HCT116 (cell line): ENCODE measurements around the gene FSTL4. TPM values are rescaled to one million over a fixed set of nuclear protein-coding genes. Genes with fewer than 3 reads are reported as not detected.

Source experiments
- ATAC-seq: fragments of 200-7000 bp; cut with Tn5 transposase; 2 replicates; pipeline ENCODE4 v1.9.1; 2020; ENCODE audit warnings: mild to moderate bottlenecking, moderate library complexity
- BruUV-seq: library from RNA; stranded (reverse); fragments of 400-500 nt; replicated peaks from 2 replicates; lab custom pipeline; 2021; lab: Mats Ljungman, UMichigan
- CTCF ChIA-PET: fragments of 300-600 bp; sonication (Branson Sonifier 250); formaldehyde crosslinking; loops from one replicate; lab custom pipeline; 2021; ENCODE audit warnings: antibody characterized with exemption; lab: Charles Lee
- POLR2A ChIA-PET: fragments of 300-600, 350-600 bp; sonication (Branson Sonifier 250); formaldehyde crosslinking; loops from one replicate; lab custom pipeline; 2021; ENCODE audit warnings: antibody characterized with exemption; lab: Charles Lee
- RAD21 ChIA-PET, 2 experiments: fragments of 300-600 bp; sonication (Branson Sonifier 250); formaldehyde crosslinking; loops; one replicate each; lab custom pipeline; 2023; ENCODE audit warnings: low total read pairs in 2 of 2; ENCODE audit not compliant: uncharacterized antibody in 2 of 2, unreplicated experiment in 2 of 2, low non-redundant PET in 1 of 2; lab: Charles Lee
- DNase-seq: peaks from one replicate; pipeline ENCODE4 v3.0.0-alpha.2; 2010; ENCODE audit warnings: low read depth, low spot score
- H2AFZ ChIP-seq: fragments of 200-600 bp; shearing (Covaris generic), sonication (generic); 2 replicates; pipeline ENCODE4 v1.6.1; 2017; ENCODE audit warnings: low read depth, mixed run types, mixed read lengths, antibody characterized with exemption, low read length; ENCODE audit not compliant: poor library complexity, severe bottlenecking
- H3K27ac ChIP-seq: 2 replicates; pipeline ENCODE4 v1.5.1; 2012; ENCODE audit warnings: low read depth, low read length
- H3K27me3 ChIP-seq: fragments of 200-600 bp; sonication (generic); 2 replicates; pipeline ENCODE4 v1.6.1; 2016; ENCODE audit warnings: mixed run types, low read length, mixed read lengths; ENCODE audit not compliant: insufficient read depth
- H3K36me3 ChIP-seq, 2 experiments: fragments of 200-500 bp in 1 of 2; fragments of 200-600 bp in 1 of 2; sonication (Bioruptor generic) in 1 of 2; sonication (generic) in 1 of 2; 2 replicates each; pipeline versions ENCODE4 v1.5.1 to v1.6.1; 2014 to 2016; ENCODE audit warnings: low read length in 2 of 2, inconsistent platforms in 1 of 2, mixed read lengths in 1 of 2, mixed run types in 1 of 2; ENCODE audit not compliant: insufficient read depth in 2 of 2, control insufficient read depth in 1 of 2
- H3K4me1 ChIP-seq, 2 experiments: fragments of 200-600 bp in 1 of 2; sonication (generic) in 1 of 2; 2 replicates each; pipeline versions ENCODE4 v1.5.1 to v1.6.1; 2012 to 2017; ENCODE audit warnings: low read length in 2 of 2, inconsistent platforms in 1 of 2, mild to moderate bottlenecking in 1 of 2, mixed read lengths in 1 of 2, mixed run types in 1 of 2, moderate library complexity in 1 of 2; ENCODE audit not compliant: insufficient read depth in 2 of 2, control insufficient read depth in 1 of 2
- H3K4me2 ChIP-seq: fragments of 200-600 bp; sonication (generic); 2 replicates; pipeline ENCODE4 v1.6.1; 2017; ENCODE audit warnings: mixed run types, low read length, mixed read lengths
- H3K4me3 ChIP-seq, 2 experiments: fragments of 200-600 bp in 1 of 2; sonication (generic) in 1 of 2; replicated peaks in 1 of 2; 2 replicates each; pipeline ENCODE4 v1.5.1; 2011 to 2016; ENCODE audit warnings: low read length in 2 of 2, control low read depth in 1 of 2, low read depth in 1 of 2, mild to moderate bottlenecking in 1 of 2, mixed read lengths in 1 of 2, mixed run types in 1 of 2
- H3K79me2 ChIP-seq: fragments of 200-600 bp; sonication (generic); 2 replicates; pipeline ENCODE4 v1.6.1; 2017; ENCODE audit warnings: mild to moderate bottlenecking, mixed run types, low read length, moderate library complexity, mixed read lengths; ENCODE audit not compliant: insufficient read depth
- H3K9ac ChIP-seq: fragments of 200-600 bp; sonication (generic); 2 replicates; pipeline ENCODE4 v1.6.1; 2016; ENCODE audit warnings: low read length, mixed read lengths
- H3K9me2 ChIP-seq: fragments of 200-600 bp; sonication (generic), shearing (Covaris generic); 2 replicates; pipeline ENCODE4 v1.6.1; 2017; ENCODE audit warnings: mixed run types, mild to moderate bottlenecking, moderate library complexity; ENCODE audit not compliant: insufficient read depth
- H3K9me3 ChIP-seq, 2 experiments: fragments of 200-500 bp in 1 of 2; fragments of 200-600 bp in 1 of 2; sonication (Bioruptor generic) in 1 of 2; sonication (generic) in 1 of 2; 2 replicates each; pipeline ENCODE4 v1.6.1; 2014 to 2017; ENCODE audit warnings: low read length in 2 of 2, mixed read lengths in 2 of 2, inconsistent platforms in 1 of 2, low read depth in 1 of 2, mild to moderate bottlenecking in 1 of 2, mixed run types in 1 of 2, moderate library complexity in 1 of 2; ENCODE audit not compliant: control insufficient read depth in 1 of 2, insufficient read depth in 1 of 2
- H4K20me1 ChIP-seq: fragments of 200-600 bp; sonication (generic), shearing (Covaris generic); 2 replicates; pipeline ENCODE4 v1.6.1; 2017; ENCODE audit warnings: mixed run types, mild to moderate bottlenecking, moderate library complexity; ENCODE audit not compliant: insufficient read depth
- CBX3 ChIP-seq: IDR thresholded peaks from 2 replicates; pipeline ENCODE4 v1.6.1; 2012; ENCODE audit warnings: low read depth
- ELF1 ChIP-seq: IDR thresholded peaks from 2 replicates; pipeline ENCODE4 v1.6.1; 2012; ENCODE audit warnings: low read depth, borderline replicate concordance
- EZH2 ChIP-seq: fragments of 200-600 bp; sonication (generic); IDR thresholded peaks from 2 replicates; pipeline ENCODE4 v1.6.1; 2017; ENCODE audit warnings: antibody characterized with exemption, mixed run types
- FOSL1 ChIP-seq: IDR thresholded peaks from 2 replicates; pipeline ENCODE4 v1.6.1; 2012; ENCODE audit warnings: low read depth
- JUND ChIP-seq: IDR thresholded peaks from 2 replicates; pipeline ENCODE4 v1.6.1; 2012
- RAD21 ChIP-seq: IDR thresholded peaks from 2 replicates; pipeline ENCODE4 v1.6.1; 2012; ENCODE audit warnings: low read depth, mild to moderate bottlenecking
- SIN3A ChIP-seq: IDR thresholded peaks from 2 replicates; pipeline ENCODE4 v1.6.1; 2012; ENCODE audit warnings: low read depth
- SP1 ChIP-seq: IDR thresholded peaks from 2 replicates; pipeline ENCODE4 v1.6.1; 2012; ENCODE audit warnings: low read depth
- TCF7L2 ChIP-seq: IDR thresholded peaks from 2 replicates; pipeline ENCODE4 v1.7.0; 2011; ENCODE audit warnings: borderline replicate concordance, inconsistent platforms; ENCODE audit not compliant: insufficient read depth, insufficient read length; ENCODE audit errors: extremely low read depth
- ZFX ChIP-seq: fragments of 450-650 bp; IDR thresholded peaks from 2 replicates; pipeline ENCODE4 v1.6.1; 2017
- ZNF274 ChIP-seq: fragments of 200-500 bp; sonication (Bioruptor generic); IDR thresholded peaks from 2 replicates; pipeline ENCODE4 v1.6.1; 2014; ENCODE audit warnings: mild to moderate bottlenecking, low read depth, low read length, inconsistent platforms
- intact Hi-C: fragments of 100-400 bp; cut with micrococcal nuclease; formaldehyde crosslinking; loops from 2 replicates; pipeline ENCODE4 v1.10.0; 2022
- total RNA-seq: library from RNA; stranded (reverse); gene quantifications from one replicate; pipeline ENCODE4 v1.2.1, GENCODE V29; 2021; ENCODE audit not compliant: unreplicated experiment
- TF ChIP-seq, protein P1 (sequence below): IDR thresholded peaks from 2 replicates; pipeline ENCODE4 v1.6.1; 2011; ENCODE audit warnings: mild to moderate bottlenecking, low read length, moderate library complexity; ENCODE audit not compliant: insufficient replicate concordance; ENCODE audit errors: extremely low read depth
- TF ChIP-seq, protein P2 (sequence below): IDR thresholded peaks from 2 replicates; pipeline ENCODE4 v1.6.1; 2012
- TF ChIP-seq, protein P3 (sequence below): IDR thresholded peaks from 2 replicates; pipeline ENCODE4 v1.6.1; 2012; ENCODE audit warnings: low read depth
- TF ChIP-seq, protein P4 (sequence below): IDR thresholded peaks from 2 replicates; pipeline ENCODE4 v1.6.1; 2012

FSTL4 gene
- total RNA-seq, 1 experiment from 2014 or later: 0.37 TPM

DNA sequence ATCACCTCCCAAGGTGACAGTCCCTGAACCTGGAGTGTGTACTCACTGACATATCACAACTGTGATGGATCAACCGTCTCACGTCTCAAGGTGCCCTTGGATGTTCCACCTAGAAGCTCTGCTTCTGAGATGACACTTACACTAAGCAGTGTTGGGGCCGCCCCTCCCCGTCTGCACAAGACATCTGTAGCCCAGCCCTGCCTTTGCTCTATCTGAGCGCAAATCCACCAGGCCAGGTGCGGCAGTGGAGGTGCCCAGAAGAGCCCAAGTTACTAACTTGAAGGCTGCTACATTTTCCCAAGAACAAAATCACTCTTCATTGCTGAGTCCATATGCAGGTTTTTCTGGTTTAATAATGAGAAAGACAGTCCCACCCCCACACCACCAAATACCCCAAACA lies 148.3 kb downstream of the FSTL4 start:
- TF ChIP-seq SIN3A (no peak), FOSL1 (no peak), ZNF274 (no peak), SP1 (no peak)
- TF ChIP-seq, protein P1, sequence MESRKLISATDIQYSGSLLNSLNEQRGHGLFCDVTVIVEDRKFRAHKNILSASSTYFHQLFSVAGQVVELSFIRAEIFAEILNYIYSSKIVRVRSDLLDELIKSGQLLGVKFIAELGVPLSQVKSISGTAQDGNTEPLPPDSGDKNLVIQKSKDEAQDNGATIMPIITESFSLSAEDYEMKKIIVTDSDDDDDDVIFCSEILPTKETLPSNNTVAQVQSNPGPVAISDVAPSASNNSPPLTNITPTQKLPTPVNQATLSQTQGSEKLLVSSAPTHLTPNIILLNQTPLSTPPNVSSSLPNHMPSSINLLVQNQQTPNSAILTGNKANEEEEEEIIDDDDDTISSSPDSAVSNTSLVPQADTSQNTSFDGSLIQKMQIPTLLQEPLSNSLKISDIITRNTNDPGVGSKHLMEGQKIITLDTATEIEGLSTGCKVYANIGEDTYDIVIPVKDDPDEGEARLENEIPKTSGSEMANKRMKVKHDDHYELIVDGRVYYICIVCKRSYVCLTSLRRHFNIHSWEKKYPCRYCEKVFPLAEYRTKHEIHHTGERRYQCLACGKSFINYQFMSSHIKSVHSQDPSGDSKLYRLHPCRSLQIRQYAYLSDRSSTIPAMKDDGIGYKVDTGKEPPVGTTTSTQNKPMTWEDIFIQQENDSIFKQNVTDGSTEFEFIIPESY: no peak
- TF ChIP-seq, protein P2, sequence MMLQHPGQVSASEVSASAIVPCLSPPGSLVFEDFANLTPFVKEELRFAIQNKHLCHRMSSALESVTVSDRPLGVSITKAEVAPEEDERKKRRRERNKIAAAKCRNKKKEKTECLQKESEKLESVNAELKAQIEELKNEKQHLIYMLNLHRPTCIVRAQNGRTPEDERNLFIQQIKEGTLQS: no peak
- CTCF ChIA-PET: no interaction called here
- ATAC-seq: no peak
- RAD21 ChIA-PET: no interaction called here
- Histone ChIP-seq H4K20me1 (no peaks in the 10 kb centered on the region), H3K27ac (no peak overlapping the region), H2AFZ (no peak overlapping the region), H3K9ac (no peak overlapping the region), H3K4me3 (no peak overlapping the region), H3K4me1 (no peaks in the 10 kb centered on the region), H3K9me3 (no peaks in the 10 kb centered on the region), H3K79me2 (no peaks in the 10 kb centered on the region), H3K9me2 (no peaks in the 10 kb centered on the region), H3K4me2 (no peak overlapping the region), H3K36me3 (no peaks in the 10 kb centered on the region), H3K27me3 (peaks cover 4% of the 10 kb centered on the region; the same call in 1 of the 2 replicates)
- BruUV-seq: no TSS peak
- intact Hi-C loops: no loop called here
- POLR2A ChIA-PET: no interaction called here
- no peak for DNase-seq

DNA sequence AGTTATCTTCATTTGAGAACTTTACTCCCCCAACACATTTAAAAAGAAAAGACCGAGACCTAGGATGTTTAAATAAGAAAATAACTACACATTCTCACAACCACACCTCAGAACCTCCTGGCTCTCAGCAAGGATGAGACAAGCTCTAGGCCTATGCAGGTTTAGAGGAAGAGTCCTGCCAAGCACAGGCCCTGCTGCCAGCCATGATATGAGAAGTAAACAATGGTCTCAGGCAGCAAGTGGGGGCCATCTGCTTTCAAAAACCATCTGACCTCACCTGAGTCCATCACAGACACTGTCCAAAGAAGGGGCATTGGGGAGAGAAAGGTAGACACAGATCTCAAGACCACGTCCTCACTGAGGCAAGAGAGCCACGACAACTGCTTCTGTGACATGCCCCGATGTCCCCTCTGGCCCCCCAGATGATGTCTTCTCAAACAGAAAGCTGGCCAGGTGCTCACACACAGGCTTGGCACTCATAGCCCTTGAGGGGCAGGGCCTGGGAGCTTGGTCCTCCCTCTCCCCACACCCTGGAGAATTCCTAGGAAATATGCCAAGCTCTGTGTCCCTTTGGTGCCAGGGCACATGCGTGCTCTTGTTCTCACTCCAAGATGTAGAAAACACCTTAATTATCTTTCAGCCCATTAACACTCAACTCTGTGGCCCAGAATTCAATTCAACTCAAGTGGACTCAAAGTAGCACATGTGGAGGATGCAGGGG lies 150.4 kb downstream of the FSTL4 start:
- no TSS peak for BruUV-seq
- no peak overlapping the region for H3K4me3 ChIP-seq
- ChIA-PET RAD21 (no interaction called here), POLR2A (no interaction called here), CTCF (interaction anchor here (1.7 to 2.3 kb wide), 2 partner anchors 38 to 146 kb away, joined by 5 to 7 read pairs; no protein-coding TSS in a partner anchor)
- no peak for DNase-seq
- H3K27me3 ChIP-seq: 0 out of 2 replicates have a peak, but pooled peaks cover 3% of the 10 kb centered on the region
- no peak overlapping the region for H3K27ac ChIP-seq
- H3K9me2 ChIP-seq: no peaks in the 10 kb centered on the region
- intact Hi-C loops: no loop called here
- H3K36me3 ChIP-seq: no peaks in the 10 kb centered on the region
- no peak overlapping the region for H2AFZ ChIP-seq
- no peak overlapping the region for H3K9ac ChIP-seq
- no peak overlapping the region for H3K4me2 ChIP-seq
- H4K20me1 ChIP-seq: no peaks in the 10 kb centered on the region
- H3K79me2 ChIP-seq: no peaks in the 10 kb centered on the region
- no peaks in the 10 kb centered on the region for H3K9me3 ChIP-seq
- H3K4me1 ChIP-seq: no peaks in the 10 kb centered on the region
- ATAC-seq: no peak
- TF ChIP-seq ELF1 (no peak), CBX3 (no peak), TCF7L2 (no peak), EZH2 (no peak), RAD21 (no peak), JUND (no peak), ZFX (no peak)
- TF ChIP-seq, protein P3, sequence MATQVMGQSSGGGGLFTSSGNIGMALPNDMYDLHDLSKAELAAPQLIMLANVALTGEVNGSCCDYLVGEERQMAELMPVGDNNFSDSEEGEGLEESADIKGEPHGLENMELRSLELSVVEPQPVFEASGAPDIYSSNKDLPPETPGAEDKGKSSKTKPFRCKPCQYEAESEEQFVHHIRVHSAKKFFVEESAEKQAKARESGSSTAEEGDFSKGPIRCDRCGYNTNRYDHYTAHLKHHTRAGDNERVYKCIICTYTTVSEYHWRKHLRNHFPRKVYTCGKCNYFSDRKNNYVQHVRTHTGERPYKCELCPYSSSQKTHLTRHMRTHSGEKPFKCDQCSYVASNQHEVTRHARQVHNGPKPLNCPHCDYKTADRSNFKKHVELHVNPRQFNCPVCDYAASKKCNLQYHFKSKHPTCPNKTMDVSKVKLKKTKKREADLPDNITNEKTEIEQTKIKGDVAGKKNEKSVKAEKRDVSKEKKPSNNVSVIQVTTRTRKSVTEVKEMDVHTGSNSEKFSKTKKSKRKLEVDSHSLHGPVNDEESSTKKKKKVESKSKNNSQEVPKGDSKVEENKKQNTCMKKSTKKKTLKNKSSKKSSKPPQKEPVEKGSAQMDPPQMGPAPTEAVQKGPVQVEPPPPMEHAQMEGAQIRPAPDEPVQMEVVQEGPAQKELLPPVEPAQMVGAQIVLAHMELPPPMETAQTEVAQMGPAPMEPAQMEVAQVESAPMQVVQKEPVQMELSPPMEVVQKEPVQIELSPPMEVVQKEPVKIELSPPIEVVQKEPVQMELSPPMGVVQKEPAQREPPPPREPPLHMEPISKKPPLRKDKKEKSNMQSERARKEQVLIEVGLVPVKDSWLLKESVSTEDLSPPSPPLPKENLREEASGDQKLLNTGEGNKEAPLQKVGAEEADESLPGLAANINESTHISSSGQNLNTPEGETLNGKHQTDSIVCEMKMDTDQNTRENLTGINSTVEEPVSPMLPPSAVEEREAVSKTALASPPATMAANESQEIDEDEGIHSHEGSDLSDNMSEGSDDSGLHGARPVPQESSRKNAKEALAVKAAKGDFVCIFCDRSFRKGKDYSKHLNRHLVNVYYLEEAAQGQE: no peak
- TF ChIP-seq, protein P2: no peak
- TF ChIP-seq, protein P4, sequence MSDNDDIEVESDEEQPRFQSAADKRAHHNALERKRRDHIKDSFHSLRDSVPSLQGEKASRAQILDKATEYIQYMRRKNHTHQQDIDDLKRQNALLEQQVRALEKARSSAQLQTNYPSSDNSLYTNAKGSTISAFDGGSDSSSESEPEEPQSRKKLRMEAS: no peak
